Adrenal gland (tissue), 5 donors: ENCODE data around the gene PTGS1.

Source experiments
- CTCF ChIP-seq, 6 experiments: fragments of 450-650 bp in 4 of 6; fragments of 200-600 bp in 2 of 6; sonication (generic) in 1 of 6; IDR thresholded peaks; 1 replicate in 5 of 6; 2 replicates in 1 of 6; pipeline versions ENCODE4 v1.5.1 to v1.8.0; 2016 to 2021; ENCODE audit warnings: antibody characterized with exemption in 6 of 6, mild to moderate bottlenecking in 2 of 6, moderate library complexity in 1 of 6
- POLR2A ChIP-seq, 2 donors: fragments of 450-650 bp; IDR thresholded peaks; one replicate each; pipeline ENCODE4 v1.6.1; 2017; ENCODE audit warnings: antibody characterized with exemption in 2 of 2, mild to moderate bottlenecking in 2 of 2, moderate library complexity in 1 of 2
- donor health status: DM: no; HTN: no; CAD: no.

- TF ChIP-seq CTCF (IDR thresholded peaks at IDR 0.05) (no peak), POLR2A (IDR thresholded peaks at IDR 0.05) (no peak)
Measured at GRCh38 chr9:122368642-122369041, 2.2 kb upstream of the PTGS1 start.
